MCF 10A (cell line): ENCODE data around the gene ADGRG7. TPM values are rescaled to one million over a fixed set of nuclear protein-coding genes. Genes with fewer than 3 reads are reported as not detected.

Source experiments
- BruUV-seq: library from RNA; stranded (reverse); fragments of 400-500 nt; replicated peaks from 2 replicates; lab custom pipeline; 2021; lab: Mats Ljungman, UMichigan
- CTCF ChIA-PET: fragments of 300-600 bp; sonication (Branson Sonifier 250); formaldehyde crosslinking; extraction: SDS; loops from one replicate; lab custom pipeline; 2021; ENCODE audit warnings: antibody characterized with exemption, inconsistent platforms; lab: Yijun Ruan, JAX
- POLR2A ChIA-PET: fragments of 300-600, 350-650 bp; sonication (Branson Sonifier 250); formaldehyde crosslinking; extraction: SDS; loops from one replicate; lab custom pipeline; 2020; ENCODE audit warnings: antibody characterized with exemption, inconsistent platforms; lab: Yijun Ruan, JAX
- DNase-seq: peaks from one replicate; pipeline ENCODE4 v3.0.0-alpha.2; 2018; ENCODE audit not compliant: unreplicated experiment
- H3K27ac Mint-ChIP-seq: one replicate; pipeline ENCODE4 v1.8.0; 2022; ENCODE audit warnings: mild to moderate bottlenecking, low read depth, mixed read lengths; ENCODE audit not compliant: unreplicated experiment
- H3K27me3 Mint-ChIP-seq: one replicate; pipeline ENCODE4 v1.8.0; 2022; ENCODE audit warnings: mixed read lengths; ENCODE audit not compliant: insufficient read depth, unreplicated experiment
- H3K36me3 Mint-ChIP-seq: one replicate; pipeline ENCODE4 v1.8.0; 2022; ENCODE audit warnings: mild to moderate bottlenecking, moderate library complexity, mixed read lengths; ENCODE audit not compliant: insufficient read depth, unreplicated experiment
- H3K4me1 Mint-ChIP-seq: one replicate; pipeline ENCODE4 v1.8.0; 2022; ENCODE audit warnings: mixed read lengths; ENCODE audit not compliant: insufficient read depth, unreplicated experiment
- H3K4me3 Mint-ChIP-seq: one replicate; pipeline ENCODE4 v1.8.0; 2022; ENCODE audit warnings: mild to moderate bottlenecking, moderate library complexity, mixed read lengths; ENCODE audit not compliant: unreplicated experiment
- H3K9me3 Mint-ChIP-seq: one replicate; pipeline ENCODE4 v1.8.0; 2022; ENCODE audit warnings: mixed read lengths; ENCODE audit not compliant: unreplicated experiment
- CTCF ChIP-seq: fragments of 200-600 bp; IDR thresholded peaks from one replicate; pipeline ENCODE4 v1.8.0; 2022; ENCODE audit warnings: antibody characterized with exemption, mild to moderate bottlenecking; ENCODE audit not compliant: unreplicated experiment
- intact Hi-C: fragments of 100-400 bp; cut with micrococcal nuclease; formaldehyde crosslinking; loops from 2 replicates; pipeline ENCODE4 v1.14.1; 2022
- total RNA-seq: library from RNA; stranded (reverse); gene quantifications from 2 replicates; pipeline ENCODE4 v1.2.3, GENCODE V29; 2022

Gene ADGRG7
- total RNA-seq, 1 experiment from 2014 or later: not detected

DNA sequence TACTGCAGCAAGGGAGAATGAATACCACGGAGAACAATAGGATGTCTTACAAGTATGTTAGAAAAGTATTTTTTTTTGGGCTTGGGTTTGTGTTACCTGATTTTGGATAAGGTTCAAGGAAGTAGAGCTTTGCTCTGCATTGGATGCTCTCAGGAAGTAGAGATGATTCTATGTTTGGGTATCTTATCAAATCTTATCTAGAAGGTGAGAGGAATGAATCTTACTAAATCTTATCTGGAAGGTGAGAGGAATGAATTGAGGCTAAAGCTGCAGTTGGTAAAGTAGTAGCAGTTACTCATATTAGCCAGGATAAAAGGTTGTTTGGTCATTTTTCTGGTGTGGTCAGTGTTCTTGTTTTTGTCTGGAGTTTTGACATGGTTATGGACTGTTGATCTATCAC is 117.3 kb downstream of the ADGRG7 start:
- no TSS peak for BruUV-seq
- POLR2A ChIA-PET: interaction anchor here (1.1 to 1.9 kb wide), 4 partner anchors 13 to 324 kb away, joined by 4 to 7 read pairs (median 6); partner anchors contain the start of gene TFG
- DNase-seq: no peak
- Mint-ChIP-seq H3K27ac (peak overlapping the region; percentile 22), H3K36me3 (peaks cover 79% of the 10 kb centered on the region), H3K27me3 (no peaks in the 10 kb centered on the region), H3K4me3 (no peak overlapping the region), H3K9me3 (no peaks in the 10 kb centered on the region), H3K4me1 (peaks cover 8% of the 10 kb centered on the region)
- TF ChIP-seq CTCF: no peak
- intact Hi-C loops: no loop called here
- CTCF ChIA-PET: interaction anchor here (0.7 to 3.4 kb wide), 5 partner anchors 11 to 470 kb away, joined by 3 to 21 read pairs (median 11); no protein-coding TSS in a partner anchor

DNA sequence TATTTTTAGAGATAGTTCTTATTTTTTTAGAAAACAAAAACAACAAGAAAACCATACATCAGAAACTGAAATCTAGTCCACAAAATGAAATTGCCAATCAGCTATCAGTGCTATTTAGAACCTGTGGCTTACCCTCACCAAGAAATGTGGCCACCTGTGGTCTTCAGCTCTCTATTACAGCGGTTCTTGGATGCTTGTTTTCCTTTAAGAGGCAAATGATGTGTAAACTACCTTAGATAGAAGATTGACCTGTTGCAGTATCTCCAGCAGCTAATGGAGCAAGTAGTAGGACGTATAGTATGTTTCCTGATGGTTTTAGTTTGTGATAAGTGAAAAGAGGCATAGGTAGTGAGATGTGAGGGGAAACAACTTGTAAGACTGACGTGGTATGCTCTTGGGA is 121.1 kb downstream of the ADGRG7 start:
- ChIA-PET CTCF (no interaction called here), POLR2A (interaction anchor here (0.7 kb wide), 2 partner anchors 13 to 19 kb away, joined by 3 read pairs; no protein-coding TSS in a partner anchor)
- Mint-ChIP-seq H3K27me3 (no peaks in the 10 kb centered on the region), H3K27ac (no peak overlapping the region), H3K4me3 (no peak overlapping the region), H3K36me3 (peaks cover 70% of the 10 kb centered on the region), H3K9me3 (no peaks in the 10 kb centered on the region), H3K4me1 (peaks cover 14% of the 10 kb centered on the region)
- no TSS peak for BruUV-seq
- intact Hi-C loops: no loop called here
- no peak for DNase-seq
- no peak for TF ChIP-seq CTCF

GRCh38 chr3:100732435-100732834 is 123.0 kb downstream of the ADGRG7 start:
- H3K4me1 Mint-ChIP-seq: peaks cover 6% of the 10 kb centered on the region
- no peaks in the 10 kb centered on the region for H3K27me3 Mint-ChIP-seq
- intact Hi-C loops: no loop called here
- H3K36me3 Mint-ChIP-seq: peaks cover 70% of the 10 kb centered on the region
- TF ChIP-seq CTCF: no peak
- CTCF ChIA-PET: interaction anchor here (1.0 kb wide), 1 partner anchor 21 kb away, joined by 6 read pairs; no protein-coding TSS in a partner anchor
- no peak overlapping the region for H3K27ac Mint-ChIP-seq
- no peak for DNase-seq
- POLR2A ChIA-PET: interaction anchor here (1.0 to 1.1 kb wide), 2 partner anchors 8 to 21 kb away, joined by 3 to 4 read pairs; no protein-coding TSS in a partner anchor
- H3K9me3 Mint-ChIP-seq: no peaks in the 10 kb centered on the region
- no peak overlapping the region for H3K4me3 Mint-ChIP-seq
- BruUV-seq: no TSS peak

DNA sequence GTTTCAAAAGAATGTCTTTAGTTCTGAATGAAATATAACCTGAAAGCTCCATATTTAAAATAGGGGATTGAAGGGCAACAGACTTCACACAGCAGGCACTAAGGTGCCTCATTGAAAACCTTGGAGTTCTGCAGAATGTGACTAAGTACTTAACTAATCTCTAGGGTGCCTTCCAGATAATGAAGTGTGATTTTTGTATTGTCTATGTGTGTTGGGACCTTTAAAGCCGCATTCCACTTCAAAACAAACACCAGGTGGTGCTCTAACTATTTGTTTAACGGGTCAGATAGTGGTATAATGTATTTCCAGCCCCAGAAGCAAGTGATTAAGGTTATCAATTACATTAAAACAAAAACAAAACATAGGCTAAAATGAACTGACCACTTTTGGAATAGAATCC is 127.9 kb downstream of the ADGRG7 start:
- Mint-ChIP-seq H3K4me3 (no peak overlapping the region), H3K27me3 (no peaks in the 10 kb centered on the region), H3K27ac (no peak overlapping the region), H3K36me3 (peaks cover 70% of the 10 kb centered on the region), H3K4me1 (peaks cover 6% of the 10 kb centered on the region), H3K9me3 (no peaks in the 10 kb centered on the region)
- peak; percentile 35 for DNase-seq
- POLR2A ChIA-PET: no interaction called here
- TF ChIP-seq CTCF: peak; percentile 29
- no TSS peak for BruUV-seq
- intact Hi-C loops: loop anchor here (1.0 to 5.0 kb wide), 2 partner anchors 135 to 459 kb away; no protein-coding TSS in a partner anchor
- CTCF ChIA-PET: interaction anchor here (0.6 to 4.3 kb wide), 14 partner anchors 10 to 754 kb away, joined by 3 to 37 read pairs (median 3); no protein-coding TSS in a partner anchor
